KMS-11 (cell line): ENCODE measurements around the gene NUDT5.

Experiments
- H2AFZ ChIP-seq: fragments of 200-600 bp; sonication (generic); 2 replicates; pipeline ENCODE4 v1.6.1; 2016; ENCODE audit warnings: antibody characterized with exemption, mixed run types, low read depth
- H3K27ac ChIP-seq: fragments of 200-600 bp; sonication (generic); 2 replicates; pipeline ENCODE4 v1.6.1; 2016; ENCODE audit warnings: mild to moderate bottlenecking, mixed run types
- H3K27me3 ChIP-seq: fragments of 200-600 bp; sonication (generic); 2 replicates; pipeline ENCODE4 v1.6.1; 2017; ENCODE audit warnings: mild to moderate bottlenecking, low read depth, mixed run types, moderate library complexity; ENCODE audit not compliant: insufficient read depth
- H3K36me3 ChIP-seq: fragments of 200-600 bp; sonication (generic); 2 replicates; pipeline ENCODE4 v1.6.1; 2017; ENCODE audit warnings: mild to moderate bottlenecking, mixed run types; ENCODE audit not compliant: insufficient read depth
- H3K4me1 ChIP-seq: fragments of 200-600 bp; sonication (generic); 2 replicates; pipeline ENCODE4 v1.6.1; 2016; ENCODE audit warnings: mild to moderate bottlenecking, low read depth, mixed run types; ENCODE audit not compliant: poor library complexity, severe bottlenecking
- H3K4me2 ChIP-seq: fragments of 200-600 bp; sonication (generic); 2 replicates; pipeline ENCODE4 v1.7.0; 2016; ENCODE audit warnings: mild to moderate bottlenecking, mixed run types
- H3K4me3 ChIP-seq: fragments of 200-600 bp; sonication (generic); IDR thresholded peaks from 2 replicates; pipeline ENCODE4 v1.6.1; 2017; ENCODE audit warnings: low read depth, low read length, mixed read lengths; ENCODE audit not compliant: insufficient read depth
- H3K79me2 ChIP-seq: fragments of 200-600 bp; sonication (generic); 2 replicates; pipeline ENCODE4 v1.6.1; 2016; ENCODE audit warnings: low read depth, mixed run types; ENCODE audit not compliant: insufficient read depth
- H3K9ac ChIP-seq: fragments of 200-600 bp; sonication (generic); 2 replicates; pipeline ENCODE4 v1.6.1; 2016; ENCODE audit warnings: mild to moderate bottlenecking, mixed run types
- H4K20me1 ChIP-seq: fragments of 200-600 bp; sonication (generic); 2 replicates; pipeline ENCODE4 v1.6.1; 2016; ENCODE audit warnings: mild to moderate bottlenecking, mixed run types; ENCODE audit not compliant: insufficient read depth
- TF ChIP-seq, protein P1 (sequence below): fragments of 200-600 bp; sonication (generic); conservative IDR thresholded peaks from 2 replicates; pipeline ENCODE4 v1.6.1; 2017; ENCODE audit warnings: low read depth, mild to moderate bottlenecking, antibody characterized with exemption, low read length, moderate library complexity, mixed read lengths

Gene NUDT5

DNA sequence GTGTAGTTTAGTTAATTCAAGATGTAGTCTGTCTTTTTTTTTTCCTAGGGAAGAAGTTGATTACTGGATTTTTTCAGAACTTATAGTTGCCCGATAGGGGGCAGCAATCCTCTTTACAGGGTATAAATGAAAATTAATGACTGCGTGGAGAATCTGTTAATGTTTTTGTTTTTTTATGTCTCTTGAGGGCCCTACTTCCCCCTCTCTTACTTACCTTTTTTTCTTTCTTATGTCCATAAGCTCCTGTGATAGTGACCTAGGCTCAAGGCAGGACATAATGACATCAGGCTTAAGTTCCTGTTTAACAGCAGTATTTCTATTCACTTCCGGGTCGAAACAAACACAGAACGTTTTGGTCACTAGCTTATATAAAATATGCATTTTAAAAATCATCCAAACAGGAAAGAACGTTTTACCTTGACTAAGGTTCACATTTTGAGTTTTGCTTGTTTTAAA is 19.1 kb upstream of the NUDT5 start:
- H3K4me3 ChIP-seq: no peak overlapping the region
- no peaks in the 10 kb centered on the region for H3K27me3 ChIP-seq
- peaks cover 16% of the 10 kb centered on the region for H3K4me1 ChIP-seq
- no peak overlapping the region for H3K4me2 ChIP-seq
- no peaks in the 10 kb centered on the region for H4K20me1 ChIP-seq
- H3K9ac ChIP-seq: no peak overlapping the region
- 0 out of 2 replicates have a peak, but pooled peaks cover 5% of the 10 kb centered on the region for H3K79me2 ChIP-seq
- no peak overlapping the region for H3K27ac ChIP-seq
- H3K36me3 ChIP-seq: peaks cover 7% of the 10 kb centered on the region
- no peak overlapping the region for H2AFZ ChIP-seq
- TF ChIP-seq, protein P1, sequence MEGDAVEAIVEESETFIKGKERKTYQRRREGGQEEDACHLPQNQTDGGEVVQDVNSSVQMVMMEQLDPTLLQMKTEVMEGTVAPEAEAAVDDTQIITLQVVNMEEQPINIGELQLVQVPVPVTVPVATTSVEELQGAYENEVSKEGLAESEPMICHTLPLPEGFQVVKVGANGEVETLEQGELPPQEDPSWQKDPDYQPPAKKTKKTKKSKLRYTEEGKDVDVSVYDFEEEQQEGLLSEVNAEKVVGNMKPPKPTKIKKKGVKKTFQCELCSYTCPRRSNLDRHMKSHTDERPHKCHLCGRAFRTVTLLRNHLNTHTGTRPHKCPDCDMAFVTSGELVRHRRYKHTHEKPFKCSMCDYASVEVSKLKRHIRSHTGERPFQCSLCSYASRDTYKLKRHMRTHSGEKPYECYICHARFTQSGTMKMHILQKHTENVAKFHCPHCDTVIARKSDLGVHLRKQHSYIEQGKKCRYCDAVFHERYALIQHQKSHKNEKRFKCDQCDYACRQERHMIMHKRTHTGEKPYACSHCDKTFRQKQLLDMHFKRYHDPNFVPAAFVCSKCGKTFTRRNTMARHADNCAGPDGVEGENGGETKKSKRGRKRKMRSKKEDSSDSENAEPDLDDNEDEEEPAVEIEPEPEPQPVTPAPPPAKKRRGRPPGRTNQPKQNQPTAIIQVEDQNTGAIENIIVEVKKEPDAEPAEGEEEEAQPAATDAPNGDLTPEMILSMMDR: peak; percentile 84

- no peak overlapping the region for H3K9ac ChIP-seq
- H3K79me2 ChIP-seq: 0 out of 2 replicates have a peak, but pooled peaks cover 3% of the 10 kb centered on the region
- no peak overlapping the region for H3K4me2 ChIP-seq
- peaks cover 16% of the 10 kb centered on the region for H3K4me1 ChIP-seq
- no peak overlapping the region for H3K4me3 ChIP-seq
- no peak overlapping the region for H3K27ac ChIP-seq
- no peaks in the 10 kb centered on the region for H3K27me3 ChIP-seq
- H3K36me3 ChIP-seq: peaks cover 11% of the 10 kb centered on the region
- TF ChIP-seq, protein P1: no peak
- H4K20me1 ChIP-seq: no peaks in the 10 kb centered on the region
- no peak overlapping the region for H2AFZ ChIP-seq
These were observed 18.4 kb upstream of the NUDT5 start for GRCh38 chr10:12214093-12214492.

- no peaks in the 10 kb centered on the region for H4K20me1 ChIP-seq
- H3K79me2 ChIP-seq: no peaks in the 10 kb centered on the region
- no peak overlapping the region for H3K4me3 ChIP-seq
- no peak overlapping the region for H3K9ac ChIP-seq
- no peaks in the 10 kb centered on the region for H3K27me3 ChIP-seq
- peaks cover 11% of the 10 kb centered on the region for H3K36me3 ChIP-seq
- peaks cover 16% of the 10 kb centered on the region for H3K4me1 ChIP-seq
- no peak overlapping the region for H2AFZ ChIP-seq
- no peak overlapping the region for H3K4me2 ChIP-seq
- TF ChIP-seq, protein P1: no peak
- H3K27ac ChIP-seq: no peak overlapping the region
These were observed 17.9 kb upstream of the NUDT5 start for GRCh38 chr10:12213621-12214020.

DNA sequence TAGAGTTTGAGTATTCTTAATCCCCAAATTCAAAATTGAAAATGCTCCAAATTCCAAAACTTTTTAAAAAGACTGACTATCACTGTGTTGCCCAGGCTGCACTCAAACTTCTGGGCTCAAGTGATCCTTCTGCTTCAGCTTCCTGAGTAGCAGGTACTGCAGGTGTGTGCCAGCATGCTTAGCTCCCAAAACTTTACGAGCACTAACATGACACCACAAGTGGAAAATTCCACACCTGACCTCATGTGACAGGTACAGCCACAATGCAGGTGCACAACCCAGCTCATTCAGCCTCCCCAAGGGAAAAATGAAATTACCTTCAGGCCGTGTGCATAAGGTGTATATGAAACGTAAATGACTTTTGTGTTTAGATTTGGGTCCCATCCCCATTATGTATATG is 16.8 kb upstream of the NUDT5 start:
- 0 out of 2 replicates have a peak, but pooled peaks cover 2% of the 10 kb centered on the region for H3K79me2 ChIP-seq
- H2AFZ ChIP-seq: no peak overlapping the region
- peaks cover 16% of the 10 kb centered on the region for H3K4me1 ChIP-seq
- TF ChIP-seq, protein P1: no peak
- peaks cover 11% of the 10 kb centered on the region for H3K36me3 ChIP-seq
- H3K4me3 ChIP-seq: no peak overlapping the region
- no peak overlapping the region for H3K27ac ChIP-seq
- H3K27me3 ChIP-seq: no peaks in the 10 kb centered on the region
- no peaks in the 10 kb centered on the region for H4K20me1 ChIP-seq
- H3K9ac ChIP-seq: no peak overlapping the region
- H3K4me2 ChIP-seq: no peak overlapping the region
